ENCODE results near the gene RFPL3. TPM values are rescaled to one million over a fixed set of nuclear protein-coding genes. Genes with fewer than 3 reads are reported as not detected.

RFPL3 gene
- total RNA-seq, 1 donor from 2014 or later, result not detected

Other genes with a start within 250 kb of the RFPL3 start
- gene C22orf42, start 198.6 kb upstream of the RFPL3 start, total RNA-seq, result not detected in 2 replicates
- gene RFPL2, start 152.8 kb upstream of the RFPL3 start, total RNA-seq, result not detected in 2 replicates
- 0.14 and 0.66 TPM in 2 replicates for gene SLC5A4, start 102.5 kb upstream of the RFPL3 start, total RNA-seq
- gene RTCB, start 54.4 kb downstream of the RFPL3 start, total RNA-seq, result 172 and 187 TPM in 2 replicates
- not detected in 2 replicates for gene BPIFC, start 106.6 kb downstream of the RFPL3 start, total RNA-seq
- gene FBXO7, start 116.9 kb downstream of the RFPL3 start, total RNA-seq, result 48.1 and 50.5 TPM in 2 replicates